KMS-11 (cell line): ENCODE results near the gene HERPUD2.
A peak's percentile ranks its signal among the peaks of the same experiment; 100 is the strongest.
"Not testable (repeated sequence)": the region's sequence is repeated elsewhere in the genome, so short reads cannot be mapped to it uniquely, and the experiment has no call there.

Experiments used
- H2AFZ ChIP-seq: fragments of 200-600 bp; sonication (generic); 2 replicates; pipeline ENCODE4 v1.6.1; 2016; ENCODE audit warnings: antibody characterized with exemption, mixed run types, low read depth
- H3K27ac ChIP-seq: fragments of 200-600 bp; sonication (generic); 2 replicates; pipeline ENCODE4 v1.6.1; 2016; ENCODE audit warnings: mild to moderate bottlenecking, mixed run types
- H3K27me3 ChIP-seq: fragments of 200-600 bp; sonication (generic); 2 replicates; pipeline ENCODE4 v1.6.1; 2017; ENCODE audit warnings: mild to moderate bottlenecking, low read depth, mixed run types, moderate library complexity; ENCODE audit not compliant: insufficient read depth
- H3K36me3 ChIP-seq: fragments of 200-600 bp; sonication (generic); 2 replicates; pipeline ENCODE4 v1.6.1; 2017; ENCODE audit warnings: mild to moderate bottlenecking, mixed run types; ENCODE audit not compliant: insufficient read depth
- H3K4me1 ChIP-seq: fragments of 200-600 bp; sonication (generic); 2 replicates; pipeline ENCODE4 v1.6.1; 2016; ENCODE audit warnings: mild to moderate bottlenecking, low read depth, mixed run types; ENCODE audit not compliant: poor library complexity, severe bottlenecking
- H3K4me2 ChIP-seq: fragments of 200-600 bp; sonication (generic); 2 replicates; pipeline ENCODE4 v1.7.0; 2016; ENCODE audit warnings: mild to moderate bottlenecking, mixed run types
- H3K4me3 ChIP-seq: fragments of 200-600 bp; sonication (generic); IDR thresholded peaks from 2 replicates; pipeline ENCODE4 v1.6.1; 2017; ENCODE audit warnings: low read depth, low read length, mixed read lengths; ENCODE audit not compliant: insufficient read depth
- H3K79me2 ChIP-seq: fragments of 200-600 bp; sonication (generic); 2 replicates; pipeline ENCODE4 v1.6.1; 2016; ENCODE audit warnings: low read depth, mixed run types; ENCODE audit not compliant: insufficient read depth
- H3K9ac ChIP-seq: fragments of 200-600 bp; sonication (generic); 2 replicates; pipeline ENCODE4 v1.6.1; 2016; ENCODE audit warnings: mild to moderate bottlenecking, mixed run types
- H4K20me1 ChIP-seq: fragments of 200-600 bp; sonication (generic); 2 replicates; pipeline ENCODE4 v1.6.1; 2016; ENCODE audit warnings: mild to moderate bottlenecking, mixed run types; ENCODE audit not compliant: insufficient read depth
- CTCF ChIP-seq: fragments of 200-600 bp; sonication (generic); conservative IDR thresholded peaks from 2 replicates; pipeline ENCODE4 v1.6.1; 2017; ENCODE audit warnings: low read depth, mild to moderate bottlenecking, antibody characterized with exemption, low read length, moderate library complexity, mixed read lengths

HERPUD2 gene

GRCh38 chr7:35691366-35691765 lies 3.6 kb downstream of the HERPUD2 start:
- Histone ChIP-seq H3K27ac (no peak overlapping the region), H3K4me3 (no peak overlapping the region), H4K20me1 (no peaks in the 10 kb centered on the region), H3K27me3 (no peaks in the 10 kb centered on the region), H3K4me1 (peaks cover 44% of the 10 kb centered on the region), H2AFZ (no peak overlapping the region), H3K4me2 (no peak overlapping the region), H3K79me2 (peaks cover 8% of the 10 kb centered on the region; the same call in 1 of the 2 replicates), H3K36me3 (no peaks in the 10 kb centered on the region), H3K9ac (no peak overlapping the region)
- no peak for TF ChIP-seq CTCF

- H3K36me3 ChIP-seq, H3K4me3 ChIP-seq, H3K27me3 ChIP-seq, H3K4me2 ChIP-seq, H4K20me1 ChIP-seq, H3K27ac ChIP-seq, H2AFZ ChIP-seq, H3K79me2 ChIP-seq, H3K9ac ChIP-seq: not testable (repeated sequence)
- H3K4me1 ChIP-seq = peaks cover 39% of the 10 kb centered on the region
Measured at GRCh38 chr7:35690614-35691013, 4.3 kb downstream of the HERPUD2 start.

GRCh38 chr7:35685781-35686180 lies 9.2 kb downstream of the HERPUD2 start:
- no peak overlapping the region for H3K4me2 ChIP-seq
- TF ChIP-seq CTCF = no peak
- H3K4me3 ChIP-seq = no peak overlapping the region
- no peak overlapping the region for H3K27ac ChIP-seq
- no peaks in the 10 kb centered on the region for H3K27me3 ChIP-seq
- H3K9ac ChIP-seq = no peak overlapping the region
- H2AFZ ChIP-seq = no peak overlapping the region
- H3K4me1 ChIP-seq = peaks cover 34% of the 10 kb centered on the region
- no peaks in the 10 kb centered on the region for H3K36me3 ChIP-seq
- H4K20me1 ChIP-seq = no peaks in the 10 kb centered on the region
- H3K79me2 ChIP-seq = no peaks in the 10 kb centered on the region; the same call in 1 of the 2 replicates

GRCh38 chr7:35681231-35682029 lies 13.5 kb downstream of the HERPUD2 start:
- no peak overlapping the region for H3K4me3 ChIP-seq
- no peak for TF ChIP-seq CTCF
- no peak overlapping the region for H3K9ac ChIP-seq
- H3K4me1 ChIP-seq = peaks cover 28% of the 10 kb centered on the region
- no peaks in the 10 kb centered on the region for H3K27me3 ChIP-seq
- H3K4me2 ChIP-seq = peak overlapping the region; percentile 23; the same call in 1 of the 2 replicates
- no peak overlapping the region for H3K27ac ChIP-seq
- no peaks in the 10 kb centered on the region for H4K20me1 ChIP-seq
- H2AFZ ChIP-seq = no peak overlapping the region
- H3K79me2 ChIP-seq = no peaks in the 10 kb centered on the region
- no peaks in the 10 kb centered on the region for H3K36me3 ChIP-seq

- H3K4me2 ChIP-seq = no peak overlapping the region
- H3K27me3 ChIP-seq = no peaks in the 10 kb centered on the region
- no peak overlapping the region for H3K9ac ChIP-seq
- peaks cover 28% of the 10 kb centered on the region for H3K4me1 ChIP-seq
- H2AFZ ChIP-seq = no peak overlapping the region
- no peak for TF ChIP-seq CTCF
- H3K4me3 ChIP-seq = no peak overlapping the region
- H3K36me3 ChIP-seq = no peaks in the 10 kb centered on the region
- H4K20me1 ChIP-seq = no peaks in the 10 kb centered on the region
- H3K27ac ChIP-seq = no peak overlapping the region
- H3K79me2 ChIP-seq = no peaks in the 10 kb centered on the region
Measured at GRCh38 chr7:35680403-35681013, 14.4 kb downstream of the HERPUD2 start.
